HepG2 (cell line): Measurements from ENCODE around the gene TP73. TPM values are rescaled to one million over a fixed set of nuclear protein-coding genes. Genes with fewer than 3 reads are reported as not detected.

Experiments used
- CBX2 ChIP-seq, 2 experiments: fragments of 200-600 bp in 1 of 2; sonication (generic); formaldehyde crosslinking in 1 of 2; IDR thresholded peaks; 2 replicates each; pipeline versions ENCODE4 v1.7.0 to v1.8.1; 2018 to 2022; ENCODE audit warnings: low read depth in 2 of 2, low read length in 1 of 2, mild to moderate bottlenecking in 1 of 2, missing genetic modification reagents in 1 of 2
- THYN1 ChIP-seq: sonication (generic); formaldehyde crosslinking; IDR thresholded peaks from 2 replicates; pipeline ENCODE4 v1.8.1; 2023; ENCODE audit warnings: low read depth, mild to moderate bottlenecking, moderate library complexity, missing genetic modification reagents, borderline replicate concordance
- ZBTB38 ChIP-seq: sonication (generic); formaldehyde crosslinking; IDR thresholded peaks from 2 replicates; pipeline ENCODE4 v1.5.1; 2020; ENCODE audit warnings: mild to moderate bottlenecking, missing genetic modification reagents
- ZFP91 ChIP-seq: sonication (generic); formaldehyde crosslinking; IDR thresholded peaks from 2 replicates; pipeline ENCODE4 v1.9.0; 2022; ENCODE audit warnings: missing genetic modification reagents, mild to moderate bottlenecking, borderline replicate concordance
- ZGPAT ChIP-seq: IDR thresholded peaks from 2 replicates; pipeline ENCODE4 v1.6.1; 2016; ENCODE audit warnings: mild to moderate bottlenecking
- ZNF569 ChIP-seq: sonication (generic); formaldehyde crosslinking; IDR thresholded peaks from 2 replicates; pipeline ENCODE4 v1.5.0; 2020; ENCODE audit warnings: mild to moderate bottlenecking, missing genetic modification reagents, moderate library complexity, borderline replicate concordance
- ZNF766 ChIP-seq: sonication (generic); formaldehyde crosslinking; IDR thresholded peaks from 2 replicates; pipeline ENCODE4 v1.5.0; 2020; ENCODE audit warnings: missing genetic modification reagents, borderline replicate concordance
- ZNF878 ChIP-seq: sonication (generic); formaldehyde crosslinking; IDR thresholded peaks from 2 replicates; pipeline ENCODE4 v1.8.1; 2023; ENCODE audit warnings: mild to moderate bottlenecking, missing genetic modification reagents, moderate library complexity
- polyA plus RNA-seq, 8 experiments: library from polyadenylated mRNA; depleted of rRNA in 3 of 8; stranded (reverse) in 7 of 8; unstranded in 1 of 8; fragments of >200 nt; fragmentation: Illumina TruSeq in 4 of 8; extraction: Trizol in 4 of 8; gene quantifications; 2 replicates each; pipeline versions ENCODE4 v1.2.1 to v1.2.3, GENCODE V29; 2011 to 2016; ENCODE audit warnings: low read depth in 4 of 8, missing spikeins in 1 of 8, mixed read lengths in 1 of 8; ENCODE audit not compliant: insufficient read depth in 1 of 8
- total RNA-seq, 5 experiments: library from RNA; depleted of rRNA; stranded (reverse); fragments of >200 nt; fragmentation: Illumina TruSeq; extraction: Trizol; gene quantifications; 2 replicates each; pipeline ENCODE4 v1.2.3, GENCODE V29; 2016; ENCODE audit warnings: low read depth in 1 of 5
- TF ChIP-seq, protein P1 (sequence below): sonication (generic); formaldehyde crosslinking; IDR thresholded peaks from 2 replicates; pipeline ENCODE4 v1.4.0; 2020; ENCODE audit warnings: missing genetic modification reagents, borderline replicate concordance
- TF ChIP-seq, protein P2 (sequence below): sonication (generic); formaldehyde crosslinking; IDR thresholded peaks from 2 replicates; pipeline ENCODE4 v1.4.0; 2020; ENCODE audit warnings: mild to moderate bottlenecking, missing genetic modification reagents
- TF ChIP-seq, protein P3 (sequence below): sonication (generic); formaldehyde crosslinking; IDR thresholded peaks from 2 replicates; pipeline ENCODE4 v1.4.0; 2020; ENCODE audit warnings: mild to moderate bottlenecking, missing genetic modification reagents, borderline replicate concordance
- TF ChIP-seq, protein P4 (sequence below): sonication (generic); formaldehyde crosslinking; IDR thresholded peaks from 2 replicates; pipeline ENCODE4 v1.8.1; 2023; ENCODE audit warnings: mild to moderate bottlenecking, missing genetic modification reagents

TP73 gene
- total and polyA plus RNA-seq, 2 of the 13 experiments (the other 11 are each of a cell fraction or from before 2014, with no cell fraction given): 0.49 to 1.1 TPM

- TF ChIP-seq, protein P1, sequence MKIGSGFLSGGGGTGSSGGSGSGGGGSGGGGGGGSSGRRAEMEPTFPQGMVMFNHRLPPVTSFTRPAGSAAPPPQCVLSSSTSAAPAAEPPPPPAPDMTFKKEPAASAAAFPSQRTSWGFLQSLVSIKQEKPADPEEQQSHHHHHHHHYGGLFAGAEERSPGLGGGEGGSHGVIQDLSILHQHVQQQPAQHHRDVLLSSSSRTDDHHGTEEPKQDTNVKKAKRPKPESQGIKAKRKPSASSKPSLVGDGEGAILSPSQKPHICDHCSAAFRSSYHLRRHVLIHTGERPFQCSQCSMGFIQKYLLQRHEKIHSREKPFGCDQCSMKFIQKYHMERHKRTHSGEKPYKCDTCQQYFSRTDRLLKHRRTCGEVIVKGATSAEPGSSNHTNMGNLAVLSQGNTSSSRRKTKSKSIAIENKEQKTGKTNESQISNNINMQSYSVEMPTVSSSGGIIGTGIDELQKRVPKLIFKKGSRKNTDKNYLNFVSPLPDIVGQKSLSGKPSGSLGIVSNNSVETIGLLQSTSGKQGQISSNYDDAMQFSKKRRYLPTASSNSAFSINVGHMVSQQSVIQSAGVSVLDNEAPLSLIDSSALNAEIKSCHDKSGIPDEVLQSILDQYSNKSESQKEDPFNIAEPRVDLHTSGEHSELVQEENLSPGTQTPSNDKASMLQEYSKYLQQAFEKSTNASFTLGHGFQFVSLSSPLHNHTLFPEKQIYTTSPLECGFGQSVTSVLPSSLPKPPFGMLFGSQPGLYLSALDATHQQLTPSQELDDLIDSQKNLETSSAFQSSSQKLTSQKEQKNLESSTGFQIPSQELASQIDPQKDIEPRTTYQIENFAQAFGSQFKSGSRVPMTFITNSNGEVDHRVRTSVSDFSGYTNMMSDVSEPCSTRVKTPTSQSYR (CRISPR knock-in tag): no peak
- TF ChIP-seq ZGPAT (CRISPR knock-in tag): peak; percentile 43; the same call in 1 of the 2 replicates
- TF ChIP-seq ZFP91 (CRISPR knock-in tag): peak; percentile 47; the same call in 1 of the 2 replicates
- no peak for TF ChIP-seq ZNF766 (CRISPR knock-in tag)
- no peak for TF ChIP-seq CBX2 (IDR thresholded peaks at IDR 0.05; ENCODE audit: low read depth, low read length)
- TF ChIP-seq CBX2 (CRISPR knock-in tag; IDR thresholded peaks at IDR 0.05; ENCODE audit: low read depth): no peak
- no peak for TF ChIP-seq THYN1 (CRISPR knock-in tag)
- TF ChIP-seq, protein P2, sequence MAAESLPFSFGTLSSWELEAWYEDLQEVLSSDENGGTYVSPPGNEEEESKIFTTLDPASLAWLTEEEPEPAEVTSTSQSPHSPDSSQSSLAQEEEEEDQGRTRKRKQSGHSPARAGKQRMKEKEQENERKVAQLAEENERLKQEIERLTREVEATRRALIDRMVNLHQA (CRISPR knock-in tag): no peak
- no peak for TF ChIP-seq ZNF878 (CRISPR knock-in tag)
- TF ChIP-seq, protein P3, sequence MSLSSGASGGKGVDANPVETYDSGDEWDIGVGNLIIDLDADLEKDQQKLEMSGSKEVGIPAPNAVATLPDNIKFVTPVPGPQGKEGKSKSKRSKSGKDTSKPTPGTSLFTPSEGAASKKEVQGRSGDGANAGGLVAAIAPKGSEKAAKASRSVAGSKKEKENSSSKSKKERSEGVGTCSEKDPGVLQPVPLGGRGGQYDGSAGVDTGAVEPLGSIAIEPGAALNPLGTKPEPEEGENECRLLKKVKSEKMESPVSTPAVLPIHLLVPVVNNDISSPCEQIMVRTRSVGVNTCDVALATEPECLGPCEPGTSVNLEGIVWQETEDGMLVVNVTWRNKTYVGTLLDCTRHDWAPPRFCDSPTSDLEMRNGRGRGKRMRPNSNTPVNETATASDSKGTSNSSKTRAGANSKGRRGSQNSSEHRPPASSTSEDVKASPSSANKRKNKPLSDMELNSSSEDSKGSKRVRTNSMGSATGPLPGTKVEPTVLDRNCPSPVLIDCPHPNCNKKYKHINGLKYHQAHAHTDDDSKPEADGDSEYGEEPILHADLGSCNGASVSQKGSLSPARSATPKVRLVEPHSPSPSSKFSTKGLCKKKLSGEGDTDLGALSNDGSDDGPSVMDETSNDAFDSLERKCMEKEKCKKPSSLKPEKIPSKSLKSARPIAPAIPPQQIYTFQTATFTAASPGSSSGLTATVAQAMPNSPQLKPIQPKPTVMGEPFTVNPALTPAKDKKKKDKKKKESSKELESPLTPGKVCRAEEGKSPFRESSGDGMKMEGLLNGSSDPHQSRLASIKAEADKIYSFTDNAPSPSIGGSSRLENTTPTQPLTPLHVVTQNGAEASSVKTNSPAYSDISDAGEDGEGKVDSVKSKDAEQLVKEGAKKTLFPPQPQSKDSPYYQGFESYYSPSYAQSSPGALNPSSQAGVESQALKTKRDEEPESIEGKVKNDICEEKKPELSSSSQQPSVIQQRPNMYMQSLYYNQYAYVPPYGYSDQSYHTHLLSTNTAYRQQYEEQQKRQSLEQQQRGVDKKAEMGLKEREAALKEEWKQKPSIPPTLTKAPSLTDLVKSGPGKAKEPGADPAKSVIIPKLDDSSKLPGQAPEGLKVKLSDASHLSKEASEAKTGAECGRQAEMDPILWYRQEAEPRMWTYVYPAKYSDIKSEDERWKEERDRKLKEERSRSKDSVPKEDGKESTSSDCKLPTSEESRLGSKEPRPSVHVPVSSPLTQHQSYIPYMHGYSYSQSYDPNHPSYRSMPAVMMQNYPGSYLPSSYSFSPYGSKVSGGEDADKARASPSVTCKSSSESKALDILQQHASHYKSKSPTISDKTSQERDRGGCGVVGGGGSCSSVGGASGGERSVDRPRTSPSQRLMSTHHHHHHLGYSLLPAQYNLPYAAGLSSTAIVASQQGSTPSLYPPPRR (CRISPR knock-in tag): no peak
- TF ChIP-seq, protein P4, sequence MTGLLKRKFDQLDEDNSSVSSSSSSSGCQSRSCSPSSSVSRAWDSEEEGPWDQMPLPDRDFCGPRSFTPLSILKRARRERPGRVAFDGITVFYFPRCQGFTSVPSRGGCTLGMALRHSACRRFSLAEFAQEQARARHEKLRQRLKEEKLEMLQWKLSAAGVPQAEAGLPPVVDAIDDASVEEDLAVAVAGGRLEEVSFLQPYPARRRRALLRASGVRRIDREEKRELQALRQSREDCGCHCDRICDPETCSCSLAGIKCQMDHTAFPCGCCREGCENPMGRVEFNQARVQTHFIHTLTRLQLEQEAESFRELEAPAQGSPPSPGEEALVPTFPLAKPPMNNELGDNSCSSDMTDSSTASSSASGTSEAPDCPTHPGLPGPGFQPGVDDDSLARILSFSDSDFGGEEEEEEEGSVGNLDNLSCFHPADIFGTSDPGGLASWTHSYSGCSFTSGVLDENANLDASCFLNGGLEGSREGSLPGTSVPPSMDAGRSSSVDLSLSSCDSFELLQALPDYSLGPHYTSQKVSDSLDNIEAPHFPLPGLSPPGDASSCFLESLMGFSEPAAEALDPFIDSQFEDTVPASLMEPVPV (CRISPR knock-in tag): 0 out of 2 replicates have a peak, but pooled peaks have one; percentile 56
- no peak for TF ChIP-seq ZNF569
- TF ChIP-seq ZBTB38 (CRISPR knock-in tag): 0 out of 2 replicates have a peak, but pooled peaks have one; percentile 15
These were observed 65.6 kb downstream of the TP73 start (continued) for GRCh38 chr1:3717715-3718601.
